Lower leg skin (tissue), 4 donors: ENCODE measurements around the gene MIPEP. TPM values are rescaled to one million over a fixed set of nuclear protein-coding genes. Genes with fewer than 3 reads are reported as not detected.

Source experiments
- DNase-seq, 2 donors: peaks; one replicate each; pipeline ENCODE4 v3.0.0-alpha.2; 2019; ENCODE audit warnings: low spot score in 2 of 2
- H3K4me3 ChIP-seq: fragments of 200-600 bp; sonication (generic); 2 replicates; pipeline ENCODE4 v1.5.1; 2017; ENCODE audit warnings: mild to moderate bottlenecking, low read depth; ENCODE audit not compliant: poor library complexity, severe bottlenecking
- CTCF ChIP-seq, 3 donors: fragments of 450-650 bp; IDR thresholded peaks; one replicate each; pipeline ENCODE4 v1.5.1; 2016; ENCODE audit warnings: antibody characterized with exemption in 3 of 3, mild to moderate bottlenecking in 3 of 3, moderate library complexity in 2 of 3
- POLR2A ChIP-seq, 2 donors: fragments of 450-650 bp; IDR thresholded peaks; one replicate each; pipeline ENCODE4 v1.6.1; 2016 to 2017; ENCODE audit warnings: antibody characterized with exemption in 2 of 2, mild to moderate bottlenecking in 1 of 2, moderate library complexity in 1 of 2
- WGBS, 2 donors: methylation state at CpG; one replicate each; pipeline ENCODE4 v1.1.5; 2018; 5-methylcytosine and 5-hydroxymethylcytosine counted together
- intact Hi-C: fragments of 100-400 bp; cut with DNase I; formaldehyde crosslinking; loops from one replicate; pipeline ENCODE4 v1.15.0; 2023; ENCODE audit warnings: low total_unique reads
- total RNA-seq, 4 donors: library from RNA; depleted of rRNA; stranded (reverse); fragments of >200 nt; gene quantifications; one replicate each; pipeline ENCODE4 v1.1.0, GENCODE V29; 2016

The MIPEP gene
- total RNA-seq, 4 donors from 2014 or later: 22.8 to 50.4 (median 32.5) TPM

DNA sequence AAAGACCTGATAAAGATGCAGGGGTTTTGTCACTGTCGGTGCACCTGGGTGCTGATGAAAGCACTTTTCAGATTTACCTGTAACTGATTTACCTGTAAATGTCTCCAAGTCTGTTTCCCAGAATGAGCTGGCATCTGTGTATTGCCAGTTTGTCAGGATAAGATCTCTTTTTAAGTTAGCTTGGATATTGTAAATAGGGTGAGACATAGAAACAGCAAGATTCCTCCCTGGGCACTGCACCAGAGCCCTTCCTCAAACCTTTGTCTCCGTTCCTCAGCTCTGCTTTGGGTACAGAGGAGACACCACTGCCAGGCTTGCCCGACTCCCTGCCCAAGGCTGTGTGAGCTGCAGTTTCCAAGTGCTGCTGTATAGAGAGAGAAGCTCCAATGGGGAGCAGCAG, 160.4 kb downstream of the MIPEP start:
- TF ChIP-seq POLR2A (IDR thresholded peaks at IDR 0.05) (no peak), CTCF (IDR thresholded peaks at IDR 0.05) (no peak)
- no peak for DNase-seq
- WGBS, 2 donors: 46 to 55% methylated on average over 3 of the region's 3 CpGs
- H3K4me3 ChIP-seq: no peak overlapping the region
- intact Hi-C loops: no loop called here

GRCh38 chr13:23725922-23726321, 163.3 kb downstream of the MIPEP start:
- intact Hi-C loops: no loop called here
- 44 to 54% methylated on average over 10 of the region's 10 CpGs for WGBS, 2 donors
- H3K4me3 ChIP-seq: no peak overlapping the region
- DNase-seq: peak in 1 of 2 donors; percentile 53
- TF ChIP-seq POLR2A (IDR thresholded peaks at IDR 0.05) (no peak), CTCF (IDR thresholded peaks at IDR 0.05) (no peak)

GRCh38 chr13:23724196-23724970, 164.8 kb downstream of the MIPEP start:
- H3K4me3 ChIP-seq: no peak overlapping the region
- no peak for DNase-seq
- intact Hi-C loops: no loop called here
- 81 to 86% methylated on average over 7 of the region's 7 CpGs for WGBS, 2 donors
- TF ChIP-seq POLR2A (IDR thresholded peaks at IDR 0.05) (no peak), CTCF (IDR thresholded peaks at IDR 0.05) (no peak)

DNA sequence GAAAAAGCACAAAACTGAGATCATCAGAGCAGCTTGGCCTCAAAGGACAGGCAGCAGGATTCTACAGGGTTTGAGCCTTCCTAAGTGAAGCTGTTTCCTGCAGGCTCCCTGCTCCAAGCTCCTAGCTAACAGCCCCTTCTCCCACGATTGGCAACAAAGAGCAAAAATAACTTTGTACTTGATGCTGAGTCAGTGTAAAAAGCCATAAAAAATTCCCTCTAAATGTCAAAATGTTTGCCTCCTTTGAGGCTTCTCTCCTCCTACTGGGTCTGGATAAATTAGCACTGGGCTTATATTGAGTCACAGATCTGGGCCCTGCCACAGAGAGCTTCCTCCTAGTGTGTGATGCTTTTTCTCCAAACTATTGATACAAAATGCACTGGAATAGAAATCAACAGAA, 165.7 kb downstream of the MIPEP start:
- WGBS, 2 donors: 18 to 19% methylated on average over 1 of the region's 1 CpG
- no peak for TF ChIP-seq POLR2A (IDR thresholded peaks at IDR 0.05)
- no peak for TF ChIP-seq CTCF (IDR thresholded peaks at IDR 0.05)
- DNase-seq: no peak
- H3K4me3 ChIP-seq: no peak overlapping the region
- intact Hi-C loops: no loop called here

GRCh38 chr13:23722726-23723453, 166.3 kb downstream of the MIPEP start:
- DNase-seq: no peak
- H3K4me3 ChIP-seq: no peak overlapping the region
- 82 to 89% methylated on average over 6 of the region's 6 CpGs for WGBS, 2 donors
- intact Hi-C loops: no loop called here
- no peak for TF ChIP-seq CTCF (IDR thresholded peaks at IDR 0.05)
- no peak for TF ChIP-seq POLR2A (IDR thresholded peaks at IDR 0.05)
